ENCODE results near the gene TDRD1.
"Not testable (repeated sequence)": the region's sequence is repeated elsewhere in the genome, so short reads cannot be mapped to it uniquely, and the experiment has no call there.

Gene TDRD1, protein sequence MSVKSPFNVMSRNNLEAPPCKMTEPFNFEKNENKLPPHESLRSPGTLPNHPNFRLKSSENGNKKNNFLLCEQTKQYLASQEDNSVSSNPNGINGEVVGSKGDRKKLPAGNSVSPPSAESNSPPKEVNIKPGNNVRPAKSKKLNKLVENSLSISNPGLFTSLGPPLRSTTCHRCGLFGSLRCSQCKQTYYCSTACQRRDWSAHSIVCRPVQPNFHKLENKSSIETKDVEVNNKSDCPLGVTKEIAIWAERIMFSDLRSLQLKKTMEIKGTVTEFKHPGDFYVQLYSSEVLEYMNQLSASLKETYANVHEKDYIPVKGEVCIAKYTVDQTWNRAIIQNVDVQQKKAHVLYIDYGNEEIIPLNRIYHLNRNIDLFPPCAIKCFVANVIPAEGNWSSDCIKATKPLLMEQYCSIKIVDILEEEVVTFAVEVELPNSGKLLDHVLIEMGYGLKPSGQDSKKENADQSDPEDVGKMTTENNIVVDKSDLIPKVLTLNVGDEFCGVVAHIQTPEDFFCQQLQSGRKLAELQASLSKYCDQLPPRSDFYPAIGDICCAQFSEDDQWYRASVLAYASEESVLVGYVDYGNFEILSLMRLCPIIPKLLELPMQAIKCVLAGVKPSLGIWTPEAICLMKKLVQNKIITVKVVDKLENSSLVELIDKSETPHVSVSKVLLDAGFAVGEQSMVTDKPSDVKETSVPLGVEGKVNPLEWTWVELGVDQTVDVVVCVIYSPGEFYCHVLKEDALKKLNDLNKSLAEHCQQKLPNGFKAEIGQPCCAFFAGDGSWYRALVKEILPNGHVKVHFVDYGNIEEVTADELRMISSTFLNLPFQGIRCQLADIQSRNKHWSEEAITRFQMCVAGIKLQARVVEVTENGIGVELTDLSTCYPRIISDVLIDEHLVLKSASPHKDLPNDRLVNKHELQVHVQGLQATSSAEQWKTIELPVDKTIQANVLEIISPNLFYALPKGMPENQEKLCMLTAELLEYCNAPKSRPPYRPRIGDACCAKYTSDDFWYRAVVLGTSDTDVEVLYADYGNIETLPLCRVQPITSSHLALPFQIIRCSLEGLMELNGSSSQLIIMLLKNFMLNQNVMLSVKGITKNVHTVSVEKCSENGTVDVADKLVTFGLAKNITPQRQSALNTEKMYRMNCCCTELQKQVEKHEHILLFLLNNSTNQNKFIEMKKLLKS

DNA sequence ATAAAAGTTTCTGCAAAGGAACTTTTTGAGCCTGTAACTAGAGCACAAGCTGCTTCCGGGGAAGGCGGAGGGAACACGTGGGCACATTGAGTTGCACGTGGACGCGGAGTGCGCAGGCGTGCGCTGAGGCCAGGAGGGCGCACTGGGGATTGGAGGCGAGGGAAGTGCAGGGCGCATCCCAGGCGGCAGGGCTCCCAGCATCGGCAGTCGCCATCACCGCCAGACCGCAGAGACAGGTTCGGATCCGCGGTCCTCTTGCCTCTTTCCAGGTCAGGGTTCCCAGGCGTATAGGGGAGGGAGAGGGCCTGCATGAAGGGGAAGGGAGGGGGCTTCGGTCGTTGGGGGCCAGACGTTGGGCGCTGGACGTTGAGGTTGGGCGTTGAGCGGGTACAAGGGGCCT, at the start of gene TDRD1:
TSS of gene TDRD1 (plus strand) at position 206 of the 400 bp plus-strand sequence. CDS start 8,479 bp downstream, outside the sequence.
- POLR2A ChIA-PET = no interaction called here
- TF ChIP-seq, protein P1, sequence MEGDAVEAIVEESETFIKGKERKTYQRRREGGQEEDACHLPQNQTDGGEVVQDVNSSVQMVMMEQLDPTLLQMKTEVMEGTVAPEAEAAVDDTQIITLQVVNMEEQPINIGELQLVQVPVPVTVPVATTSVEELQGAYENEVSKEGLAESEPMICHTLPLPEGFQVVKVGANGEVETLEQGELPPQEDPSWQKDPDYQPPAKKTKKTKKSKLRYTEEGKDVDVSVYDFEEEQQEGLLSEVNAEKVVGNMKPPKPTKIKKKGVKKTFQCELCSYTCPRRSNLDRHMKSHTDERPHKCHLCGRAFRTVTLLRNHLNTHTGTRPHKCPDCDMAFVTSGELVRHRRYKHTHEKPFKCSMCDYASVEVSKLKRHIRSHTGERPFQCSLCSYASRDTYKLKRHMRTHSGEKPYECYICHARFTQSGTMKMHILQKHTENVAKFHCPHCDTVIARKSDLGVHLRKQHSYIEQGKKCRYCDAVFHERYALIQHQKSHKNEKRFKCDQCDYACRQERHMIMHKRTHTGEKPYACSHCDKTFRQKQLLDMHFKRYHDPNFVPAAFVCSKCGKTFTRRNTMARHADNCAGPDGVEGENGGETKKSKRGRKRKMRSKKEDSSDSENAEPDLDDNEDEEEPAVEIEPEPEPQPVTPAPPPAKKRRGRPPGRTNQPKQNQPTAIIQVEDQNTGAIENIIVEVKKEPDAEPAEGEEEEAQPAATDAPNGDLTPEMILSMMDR (IDR thresholded peaks at IDR 0.05; ENCODE audit: insufficient read depth, low read length, missing control alignments) = no peak
- CTCF ChIA-PET = no interaction called here

GRCh38 chr10:114131094-114131493, 48.1 kb upstream of the TDRD1 start:
- no peak for DNase-seq (ENCODE audit: low read depth, low spot score)
- no peak overlapping the region for H3K4me3 ChIP-seq (ENCODE audit: low read depth, low read length)
- CTCF ChIA-PET = no interaction called here
- POLR2A ChIA-PET = no interaction called here
- TF ChIP-seq, protein P1 (IDR thresholded peaks at IDR 0.05; ENCODE audit: insufficient read depth, low read length, missing control alignments) = no peak

More for the DNA sequence above, at the start of gene TDRD1:
- no peak for DNase-seq (ENCODE audit: low read depth, low spot score)
- H3K4me3 ChIP-seq (ENCODE audit: low read depth, low read length) = no peak within 1 kb of the TSS

GRCh38 chr10:114135476-114135875, 43.7 kb upstream of the TDRD1 start:
- no peak for DNase-seq (ENCODE audit: low read depth, low spot score)
- CTCF ChIA-PET = no interaction called here
- TF ChIP-seq, protein P1 (IDR thresholded peaks at IDR 0.05; ENCODE audit: insufficient read depth, low read length, missing control alignments) = no peak
- POLR2A ChIA-PET = no interaction called here
- H3K4me3 ChIP-seq (ENCODE audit: low read depth, low read length) = no peak overlapping the region

- TF ChIP-seq, protein P1 (IDR thresholded peaks at IDR 0.05; ENCODE audit: insufficient read depth, low read length, missing control alignments) = no peak
- ChIA-PET CTCF (no interaction called here), POLR2A (no interaction called here)
- no peak overlapping the region for H3K4me3 ChIP-seq (ENCODE audit: low read depth, low read length)
- DNase-seq (ENCODE audit: low read depth, low spot score) = no peak
Measured at GRCh38 chr10:114138581-114138980, 40.6 kb upstream of the TDRD1 start.

- TF ChIP-seq, protein P1 (IDR thresholded peaks at IDR 0.05; ENCODE audit: insufficient read depth, low read length, missing control alignments) = no peak
- H3K4me3 ChIP-seq (ENCODE audit: low read depth, low read length) = no peak overlapping the region
- ChIA-PET POLR2A (no interaction called here), CTCF (no interaction called here)
- DNase-seq (ENCODE audit: low read depth, low spot score) = no peak
Measured at GRCh38 chr10:114140036-114140435, 39.1 kb upstream of the TDRD1 start.

DNA sequence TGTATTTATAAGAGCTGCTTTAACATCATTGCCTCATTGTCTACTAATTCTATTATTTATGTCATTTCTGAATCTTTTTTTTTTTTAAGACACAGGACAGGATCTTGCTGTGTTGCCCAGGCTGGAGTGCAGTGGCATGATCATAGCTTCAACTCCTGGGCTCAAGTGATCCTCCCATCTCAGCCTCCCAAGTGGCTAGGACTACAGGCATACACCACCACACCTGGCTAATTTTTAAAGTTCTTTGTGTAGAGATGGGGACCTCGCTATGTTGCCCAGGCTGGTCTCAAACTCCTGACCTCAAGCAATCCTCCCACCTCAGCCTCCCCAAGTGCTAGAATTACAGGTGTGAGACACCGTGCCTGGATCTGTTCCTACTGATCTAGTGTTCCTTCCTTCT, 38.3 kb upstream of the TDRD1 start:
- CTCF ChIA-PET; H3K4me3 ChIP-seq (ENCODE audit: low read depth, low read length); POLR2A ChIA-PET; DNase-seq (ENCODE audit: low read depth, low spot score): not testable (repeated sequence)

Data from AG04449 (cell line).